ENCODE data around the gene PLET1.

- TF ChIP-seq, protein P1, sequence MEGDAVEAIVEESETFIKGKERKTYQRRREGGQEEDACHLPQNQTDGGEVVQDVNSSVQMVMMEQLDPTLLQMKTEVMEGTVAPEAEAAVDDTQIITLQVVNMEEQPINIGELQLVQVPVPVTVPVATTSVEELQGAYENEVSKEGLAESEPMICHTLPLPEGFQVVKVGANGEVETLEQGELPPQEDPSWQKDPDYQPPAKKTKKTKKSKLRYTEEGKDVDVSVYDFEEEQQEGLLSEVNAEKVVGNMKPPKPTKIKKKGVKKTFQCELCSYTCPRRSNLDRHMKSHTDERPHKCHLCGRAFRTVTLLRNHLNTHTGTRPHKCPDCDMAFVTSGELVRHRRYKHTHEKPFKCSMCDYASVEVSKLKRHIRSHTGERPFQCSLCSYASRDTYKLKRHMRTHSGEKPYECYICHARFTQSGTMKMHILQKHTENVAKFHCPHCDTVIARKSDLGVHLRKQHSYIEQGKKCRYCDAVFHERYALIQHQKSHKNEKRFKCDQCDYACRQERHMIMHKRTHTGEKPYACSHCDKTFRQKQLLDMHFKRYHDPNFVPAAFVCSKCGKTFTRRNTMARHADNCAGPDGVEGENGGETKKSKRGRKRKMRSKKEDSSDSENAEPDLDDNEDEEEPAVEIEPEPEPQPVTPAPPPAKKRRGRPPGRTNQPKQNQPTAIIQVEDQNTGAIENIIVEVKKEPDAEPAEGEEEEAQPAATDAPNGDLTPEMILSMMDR (IDR thresholded peaks at IDR 0.05): no peak
- no peak for TF ChIP-seq POLR2A (IDR thresholded peaks at IDR 0.05)
Observed at GRCh38 chr11:112292785-112293407, 32.2 kb upstream of the PLET1 start.

All from suprapubic skin (tissue), 3 donors.